Activated CD4-positive, alpha-beta T cell treated with anti-CD3 and anti-CD28 coated beads, Interleukin-2, Interleukin-6, amounts not matched to agents 100 ng/mL and 50 ng/mL, durations not matched to agents 16 hours and 8 hours (primary cell): ENCODE results near the gene PUS10.
"Not testable (repeated sequence)": the region's sequence is repeated elsewhere in the genome, so short reads cannot be mapped to it uniquely, and the experiment has no call there.

Experiments
- DNase-seq: peaks from one replicate; pipeline ENCODE4 v3.0.0-alpha.2; 2020

The PUS10 gene

DNA sequence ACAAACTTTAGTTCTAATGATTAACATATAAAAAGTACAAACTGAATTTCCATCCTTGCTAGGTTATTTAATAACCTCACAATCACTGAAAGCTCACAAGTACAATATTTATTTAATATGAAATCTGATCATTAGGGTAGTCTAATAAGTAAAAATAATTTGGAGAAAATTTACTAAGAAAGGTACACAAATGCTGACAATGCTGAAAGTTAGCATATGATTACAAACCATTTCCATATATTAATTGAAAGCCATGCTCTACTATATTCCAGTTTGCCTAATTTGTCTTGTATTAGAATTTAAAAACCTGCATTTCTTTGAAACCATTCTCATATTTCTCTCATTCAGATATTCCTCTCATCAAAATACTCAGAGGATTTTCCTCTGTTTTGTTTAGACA lies 8.7 kb downstream of the PUS10 start:
- no peak for DNase-seq

- DNase-seq = no peak
Observed at GRCh38 chr2:61006486-61007105, 11.5 kb downstream of the PUS10 start.

- DNase-seq = no peak
Observed at GRCh38 chr2:61005736-61006135, 12.3 kb downstream of the PUS10 start.

- DNase-seq = peak; percentile 51
Observed at GRCh38 chr2:60998628-60999545, 19.2 kb downstream of the PUS10 start.

GRCh38 chr2:60994131-60994530 lies 23.9 kb downstream of the PUS10 start:
- DNase-seq = no peak

- peak; percentile 32 for DNase-seq
Observed at GRCh38 chr2:60992985-60993392, 25.1 kb downstream of the PUS10 start.

DNA sequence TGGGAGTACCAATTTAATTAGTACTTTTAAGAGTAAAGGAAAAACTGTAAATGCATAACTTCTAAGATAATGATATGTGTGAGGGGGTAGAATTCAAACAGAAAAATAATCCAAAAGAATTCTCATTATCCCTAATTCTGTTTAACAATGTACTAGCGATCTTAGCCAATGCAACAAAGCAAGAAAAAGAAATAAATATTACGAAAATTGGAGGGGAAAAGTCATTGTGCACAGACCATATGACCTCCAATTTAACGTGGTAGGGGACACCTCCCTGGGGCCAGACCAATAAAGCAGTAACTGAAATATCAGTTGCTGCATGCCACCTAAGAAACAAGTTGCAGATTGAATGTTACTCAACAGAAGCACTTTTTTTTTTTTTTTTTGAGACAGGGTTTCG lies 26.4 kb downstream of the PUS10 start:
- no peak for DNase-seq

DNA sequence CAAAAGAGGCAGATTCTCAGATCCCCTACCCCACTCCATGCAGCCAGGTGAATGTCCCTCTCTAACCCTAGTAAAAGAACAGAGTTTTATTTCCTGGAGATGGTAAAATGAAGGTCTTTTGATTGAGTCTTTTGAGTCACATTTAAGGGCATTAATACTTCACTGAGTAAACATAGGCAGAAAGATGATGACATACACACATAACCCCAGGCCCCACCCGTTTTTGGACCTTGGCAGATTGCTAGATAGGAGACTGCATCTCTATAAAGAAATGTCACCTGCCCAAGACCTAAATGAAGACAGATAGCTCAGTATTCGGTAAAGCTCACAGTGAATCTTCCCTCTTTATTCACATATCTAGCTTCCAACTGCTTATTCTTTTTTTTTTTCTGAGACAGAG lies 28.8 kb downstream of the PUS10 start:
- no peak for DNase-seq

- DNase-seq = not testable (repeated sequence)
Observed at GRCh38 chr2:60987656-60988055, 30.4 kb downstream of the PUS10 start.

DNA sequence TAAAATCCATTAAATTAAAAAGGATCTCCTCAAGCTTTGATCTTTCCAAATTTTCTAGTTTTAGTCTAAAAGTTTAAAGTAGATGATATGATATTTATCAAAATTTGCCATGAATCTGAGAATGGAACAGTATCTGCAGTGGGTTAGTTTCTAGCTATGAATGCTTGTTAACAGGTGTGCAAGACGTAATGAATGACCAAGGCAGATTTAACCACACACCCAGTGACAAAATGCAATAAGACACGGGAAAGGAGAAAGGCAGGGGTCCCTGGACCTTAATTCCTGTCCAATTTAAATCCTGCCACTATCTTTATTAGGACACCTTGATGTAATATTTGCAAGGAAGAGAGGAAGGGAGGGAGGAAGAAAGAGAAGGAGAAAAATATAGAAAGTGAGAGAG lies 31.0 kb downstream of the PUS10 start:
- no peak for DNase-seq

GRCh38 chr2:60984720-60985119 lies 33.3 kb downstream of the PUS10 start:
- no peak for DNase-seq

- DNase-seq = not testable (repeated sequence)
Observed at GRCh38 chr2:60982066-60982465, 36.0 kb downstream of the PUS10 start.

DNA sequence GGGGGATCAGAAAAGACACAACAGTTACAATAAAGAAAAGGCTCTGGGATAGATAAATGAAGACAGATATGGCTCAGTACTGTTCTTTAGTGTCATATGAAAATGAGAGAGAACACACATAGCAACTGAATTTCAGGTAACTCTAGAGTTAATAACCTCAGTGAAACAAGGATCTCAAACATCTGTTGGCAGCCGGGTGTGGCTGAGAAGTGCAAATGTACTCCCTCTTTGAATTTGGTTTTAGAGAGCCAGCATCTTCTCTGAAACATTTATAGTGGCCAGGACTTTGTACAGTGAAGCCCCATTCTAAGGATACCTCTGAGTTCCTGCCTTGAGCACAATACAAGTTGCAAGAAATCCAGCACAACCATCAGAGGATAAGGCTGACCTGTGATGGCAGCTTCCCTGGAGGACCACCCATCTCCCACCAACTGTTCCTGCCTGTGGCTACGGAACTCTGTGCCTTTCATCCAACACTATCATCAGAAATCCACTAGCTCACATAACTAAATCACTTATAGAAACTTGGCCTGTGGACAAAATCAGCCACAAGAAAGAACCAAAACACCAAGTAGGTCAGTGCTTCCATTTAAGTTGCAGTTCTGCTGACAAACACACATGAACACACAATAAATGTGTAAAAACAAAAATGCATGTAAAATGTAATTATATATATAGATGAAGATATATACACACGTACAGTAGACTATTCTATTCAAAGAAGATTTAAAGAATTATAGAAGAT lies 37.8 kb downstream of the PUS10 start:
- no peak for DNase-seq

DNA sequence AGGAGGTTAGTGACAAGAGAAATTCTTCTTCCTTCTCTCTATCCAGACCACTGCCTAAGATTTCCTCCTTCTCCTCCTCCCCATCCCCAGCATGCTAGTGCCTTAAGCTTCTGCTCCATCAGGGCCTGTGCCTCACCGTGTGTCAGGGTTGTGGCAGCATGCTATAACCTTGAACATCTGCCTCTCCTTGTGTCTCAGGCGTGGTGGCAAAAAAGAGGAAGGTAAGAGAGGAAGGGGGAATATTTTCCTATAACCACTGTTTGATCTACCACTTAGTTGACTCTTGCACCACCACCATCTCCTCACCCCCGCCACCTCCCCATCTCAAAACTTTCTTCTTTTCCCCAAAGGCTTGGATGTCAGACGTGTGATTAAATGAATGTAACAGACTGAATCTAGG lies 38.8 kb downstream of the PUS10 start:
- no peak for DNase-seq

DNA sequence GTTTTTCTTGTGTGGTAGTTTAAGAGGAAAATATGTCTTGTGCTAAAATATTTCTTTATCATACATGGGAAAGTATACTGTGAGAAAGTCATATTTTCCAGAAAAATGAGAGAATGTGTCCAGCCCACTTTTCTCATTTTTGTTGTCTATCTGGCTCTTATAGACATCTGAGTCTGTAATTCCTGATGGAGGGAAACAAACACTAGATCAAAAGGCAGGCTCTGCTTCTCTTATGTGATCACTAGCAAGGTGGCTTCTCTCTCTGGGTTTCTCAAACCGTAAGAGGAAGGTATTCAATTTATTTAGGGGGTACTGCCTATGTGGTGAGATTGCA lies 40.5 kb downstream of the PUS10 start:
- DNase-seq = no peak

DNA sequence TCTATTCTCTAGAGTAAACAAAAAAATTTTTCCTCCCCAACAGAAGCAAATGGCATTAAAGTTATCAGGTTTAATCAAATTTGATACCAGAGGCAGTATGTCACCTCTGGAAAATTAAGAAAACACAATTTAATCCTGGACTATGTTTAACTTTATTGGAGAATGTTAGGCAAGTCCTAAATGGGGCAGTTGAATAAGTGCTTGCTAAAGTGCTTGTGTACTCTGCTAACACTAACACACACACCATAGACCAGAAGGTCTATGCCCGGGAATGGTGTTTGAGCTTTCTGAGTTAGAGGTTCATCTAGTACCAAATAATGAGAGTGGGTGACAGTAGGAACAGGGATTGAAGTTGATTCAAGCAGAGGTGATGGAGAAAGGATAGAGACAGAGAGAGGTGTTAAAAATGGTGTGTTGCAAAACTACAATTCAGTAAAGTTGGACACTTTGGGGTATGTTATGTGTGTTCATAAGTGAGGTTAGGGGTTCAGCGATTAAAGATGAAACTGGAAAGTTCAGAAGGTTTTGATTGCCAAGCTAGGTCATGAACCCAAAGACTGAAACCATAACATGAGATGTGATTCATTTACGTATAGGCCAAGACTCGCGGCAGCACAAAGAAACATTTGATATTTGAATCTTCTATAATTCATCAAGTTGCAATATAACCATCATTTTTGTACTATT lies 41.0 kb downstream of the PUS10 start:
- DNase-seq = peak; percentile 47

- DNase-seq = no peak
Observed at GRCh38 chr2:60976256-60976850, 41.7 kb downstream of the PUS10 start.

GRCh38 chr2:60974652-60975051 lies 43.4 kb downstream of the PUS10 start:
- DNase-seq = no peak

- no peak for DNase-seq
Observed at GRCh38 chr2:60973705-60974104, 44.4 kb downstream of the PUS10 start.

DNA sequence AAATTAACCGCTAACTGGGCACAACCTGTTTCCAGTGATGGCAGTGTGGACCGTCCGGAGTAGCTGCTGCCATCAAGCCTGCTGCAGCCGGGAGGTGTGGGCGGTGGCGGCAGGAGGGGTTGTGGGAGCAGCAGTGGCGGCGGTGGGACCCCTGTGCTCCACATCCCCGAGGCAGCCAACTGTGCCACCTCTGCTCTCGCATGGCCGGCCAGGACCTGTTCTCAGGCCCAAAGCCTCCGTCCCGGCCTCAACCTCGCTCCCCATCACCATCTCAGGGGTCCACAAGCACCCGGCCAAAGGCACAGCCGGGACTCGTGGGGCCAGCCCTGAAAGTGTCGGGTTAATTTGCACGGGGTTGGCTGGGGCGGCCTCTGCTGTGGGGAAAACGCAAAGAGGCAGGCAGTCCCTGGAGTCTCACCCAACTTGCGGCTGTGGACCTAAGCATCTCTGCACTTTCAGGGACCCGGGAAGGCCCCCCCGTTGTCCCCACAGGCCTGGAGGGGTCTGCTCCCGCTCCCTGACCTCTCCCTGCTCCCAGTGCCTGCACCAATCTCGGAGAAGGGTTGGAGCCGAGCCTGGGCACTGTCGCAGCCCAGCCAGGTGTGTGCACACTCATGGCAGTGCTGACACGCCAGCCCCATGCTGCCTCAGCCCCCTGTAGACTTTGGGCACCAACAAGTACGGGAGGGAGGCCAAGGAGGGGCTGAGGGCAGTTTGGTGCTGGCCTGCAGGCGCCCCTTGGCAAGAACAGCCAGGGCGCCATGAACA lies 45.0 kb downstream of the PUS10 start:
- DNase-seq = no peak

DNA sequence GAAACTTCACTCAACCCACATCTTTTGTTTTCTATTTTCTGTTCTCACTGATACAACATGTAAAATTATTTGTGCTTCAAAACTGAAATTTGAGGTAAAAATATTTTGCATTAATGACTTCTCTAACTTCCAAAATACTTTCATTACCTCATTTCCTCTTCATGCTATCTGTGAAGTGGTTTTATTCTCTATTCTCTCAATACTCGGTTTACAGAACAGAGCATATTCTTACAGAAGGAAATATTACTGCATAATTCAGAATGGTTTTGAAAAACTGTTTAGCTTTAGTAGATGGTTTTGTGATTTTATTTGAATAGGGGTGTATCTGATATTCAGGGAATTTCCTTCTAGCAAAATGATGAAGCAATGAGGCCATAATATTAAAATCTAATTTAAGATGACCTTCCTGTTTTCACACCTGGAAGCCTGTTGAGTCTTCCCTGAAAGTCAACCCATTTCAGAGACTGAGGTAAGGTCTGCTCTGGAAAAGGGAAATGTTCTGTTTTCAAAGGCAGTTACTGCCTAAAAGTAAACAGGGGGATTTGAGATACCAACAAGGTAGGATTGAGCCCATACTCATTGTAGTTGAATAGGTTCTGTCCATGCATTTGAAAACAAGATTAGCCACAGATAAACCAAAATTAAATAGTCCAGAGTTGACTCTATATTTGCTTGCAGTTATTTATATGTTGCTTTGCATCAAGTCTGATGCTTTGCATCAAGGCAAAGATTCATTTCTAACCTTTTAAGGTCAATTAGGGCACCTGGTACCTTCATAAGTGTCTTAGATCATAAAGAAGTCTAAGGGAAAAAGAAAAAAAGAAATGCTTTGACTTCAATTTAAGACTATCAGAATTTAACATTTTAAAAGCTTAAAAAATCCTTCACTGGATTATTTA lies 51.3 kb downstream of the PUS10 start:
- DNase-seq = no peak
